Activated naive CD8-positive, alpha-beta T cell (primary cell): ENCODE measurements around the gene ARRDC3.
"Not testable (repeated sequence)": the region's sequence is repeated elsewhere in the genome, so short reads cannot be mapped to it uniquely, and the experiment has no call there.

Experiments used
- H3K27ac Mint-ChIP-seq: one replicate; pipeline ENCODE4 v1.8.0; 2021; ENCODE audit warnings: mixed read lengths
- H3K27me3 Mint-ChIP-seq: one replicate; pipeline ENCODE4 v1.8.0; 2021; ENCODE audit warnings: mixed read lengths
- H3K36me3 Mint-ChIP-seq: one replicate; pipeline ENCODE4 v1.8.0; 2021; ENCODE audit warnings: mixed read lengths
- H3K4me1 Mint-ChIP-seq: one replicate; pipeline ENCODE4 v1.8.0; 2021; ENCODE audit warnings: low read depth, mixed read lengths
- H3K4me3 Mint-ChIP-seq: one replicate; pipeline ENCODE4 v1.8.0; 2021; ENCODE audit warnings: mild to moderate bottlenecking, mixed read lengths
- H3K9me3 Mint-ChIP-seq: one replicate; pipeline ENCODE4 v1.8.0; 2021; ENCODE audit warnings: low read depth, mixed read lengths

ARRDC3 gene

GRCh38 chr5:91401175-91401574 lies 18.1 kb upstream of the ARRDC3 start:
- H3K36me3 Mint-ChIP-seq: peaks cover 4% of the 10 kb centered on the region
- H3K27ac Mint-ChIP-seq: no peak overlapping the region

DNA sequence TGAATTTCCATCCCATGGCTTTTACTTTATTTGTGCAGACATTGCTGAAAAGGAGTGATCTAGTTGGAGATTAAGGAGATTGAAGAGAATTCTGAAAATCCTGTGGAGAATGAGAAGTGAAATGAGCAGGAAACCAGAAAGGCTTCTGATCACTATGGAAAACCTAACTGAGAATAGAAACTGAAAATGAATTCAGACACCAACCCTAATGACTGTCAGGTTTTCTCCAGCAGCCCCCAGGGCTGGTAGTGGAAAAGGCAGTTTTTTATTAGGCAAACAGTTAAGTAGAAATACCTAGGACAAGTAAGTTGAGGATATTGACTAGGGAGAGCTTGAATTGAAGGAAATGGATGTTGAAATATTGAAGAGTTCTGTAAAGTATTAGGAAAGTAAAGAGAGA lies 14.7 kb upstream of the ARRDC3 start:
- Mint-ChIP-seq H3K36me3 (peaks cover 4% of the 10 kb centered on the region), H3K9me3 (no peaks in the 10 kb centered on the region), H3K27me3 (no peaks in the 10 kb centered on the region), H3K27ac (no peak overlapping the region), H3K4me1 (peaks cover 4% of the 10 kb centered on the region), H3K4me3 (no peak overlapping the region)

More at GRCh38 chr5:91401175-91401574, 18.1 kb upstream of the ARRDC3 start:
- H3K4me1 Mint-ChIP-seq: peaks cover 4% of the 10 kb centered on the region
- H3K4me3 Mint-ChIP-seq: no peak overlapping the region
- no peaks in the 10 kb centered on the region for H3K27me3 Mint-ChIP-seq
- no peaks in the 10 kb centered on the region for H3K9me3 Mint-ChIP-seq

DNA sequence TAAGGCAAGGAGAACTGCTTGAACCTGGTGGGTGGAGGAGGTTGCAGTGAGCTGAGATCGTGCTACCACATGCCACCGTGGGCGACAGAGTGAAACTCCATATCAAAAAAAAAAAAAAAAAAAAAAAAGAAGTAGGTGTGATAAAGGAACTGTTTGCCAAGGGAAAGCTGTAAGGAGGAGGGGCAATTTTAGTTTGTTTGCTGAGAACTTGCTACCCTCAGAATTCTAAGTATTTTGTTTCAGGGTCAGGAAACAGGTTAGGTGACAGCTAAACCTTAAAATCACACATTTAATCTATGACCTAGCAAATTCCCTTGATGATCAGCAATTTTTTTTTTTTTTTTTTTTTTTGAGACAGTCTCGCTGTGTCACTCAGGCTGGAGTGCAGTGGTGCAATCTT lies 7.2 kb upstream of the ARRDC3 start:
- H3K36me3 Mint-ChIP-seq: peaks cover 8% of the 10 kb centered on the region
- no peak overlapping the region for H3K27ac Mint-ChIP-seq
- no peaks in the 10 kb centered on the region for H3K27me3 Mint-ChIP-seq
- no peaks in the 10 kb centered on the region for H3K9me3 Mint-ChIP-seq
- no peak overlapping the region for H3K4me3 Mint-ChIP-seq
- H3K4me1 Mint-ChIP-seq: peaks cover 8% of the 10 kb centered on the region

DNA sequence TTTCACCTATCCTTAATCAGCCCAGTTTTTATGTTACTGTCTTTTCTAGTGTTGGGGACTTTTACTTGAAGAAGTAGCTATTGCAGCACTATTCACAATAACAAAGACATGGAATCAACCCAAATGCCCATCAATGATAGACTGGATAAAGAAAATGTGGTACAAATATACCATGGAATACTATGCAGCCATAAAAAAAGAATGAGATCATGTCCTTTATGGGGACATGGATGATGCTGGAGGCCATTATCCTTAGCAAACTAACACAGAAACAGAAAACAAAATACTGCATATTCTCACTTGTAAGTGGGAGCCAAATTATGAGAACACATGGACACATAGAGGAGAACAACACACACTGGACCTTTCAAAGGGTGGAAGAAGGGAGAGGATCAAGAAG lies 6.4 kb upstream of the ARRDC3 start:
- not testable (repeated sequence) for H3K9me3 Mint-ChIP-seq, H3K27ac Mint-ChIP-seq, H3K27me3 Mint-ChIP-seq, H3K4me3 Mint-ChIP-seq, H3K36me3 Mint-ChIP-seq
- H3K4me1 Mint-ChIP-seq: peaks cover 14% of the 10 kb centered on the region

DNA sequence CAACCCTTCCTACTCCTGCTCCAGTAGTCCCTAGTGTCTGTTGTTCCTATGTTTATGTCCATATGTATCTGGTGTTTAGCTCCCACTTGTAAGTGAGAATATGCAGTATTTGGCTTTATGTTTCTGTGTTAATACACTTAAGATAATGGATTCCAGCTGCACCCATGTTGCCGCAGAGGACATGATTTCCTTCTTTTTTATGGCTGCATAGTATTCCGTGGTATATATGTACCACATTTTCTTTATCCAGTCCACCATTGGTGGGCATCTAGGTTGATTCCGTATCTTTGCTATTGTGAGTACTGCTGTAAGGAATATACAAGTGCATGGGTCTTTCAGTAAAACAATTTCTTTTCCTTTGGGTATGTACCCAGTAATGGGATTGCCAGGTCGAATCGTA lies 5.2 kb upstream of the ARRDC3 start:
- no peak overlapping the region for H3K4me3 Mint-ChIP-seq
- H3K4me1 Mint-ChIP-seq: peaks cover 25% of the 10 kb centered on the region
- H3K27ac Mint-ChIP-seq: no peak overlapping the region
- H3K27me3 Mint-ChIP-seq: no peaks in the 10 kb centered on the region
- H3K36me3 Mint-ChIP-seq: peaks cover 8% of the 10 kb centered on the region
- H3K9me3 Mint-ChIP-seq: no peaks in the 10 kb centered on the region

- H3K36me3 Mint-ChIP-seq: peaks cover 8% of the 10 kb centered on the region
- peaks cover 26% of the 10 kb centered on the region for H3K4me1 Mint-ChIP-seq
- H3K9me3 Mint-ChIP-seq: no peaks in the 10 kb centered on the region
- H3K27ac Mint-ChIP-seq: no peak overlapping the region
- no peaks in the 10 kb centered on the region for H3K27me3 Mint-ChIP-seq
- H3K4me3 Mint-ChIP-seq: no peak overlapping the region
Measured at GRCh38 chr5:91386120-91386519, 3.0 kb upstream of the ARRDC3 start.

DNA sequence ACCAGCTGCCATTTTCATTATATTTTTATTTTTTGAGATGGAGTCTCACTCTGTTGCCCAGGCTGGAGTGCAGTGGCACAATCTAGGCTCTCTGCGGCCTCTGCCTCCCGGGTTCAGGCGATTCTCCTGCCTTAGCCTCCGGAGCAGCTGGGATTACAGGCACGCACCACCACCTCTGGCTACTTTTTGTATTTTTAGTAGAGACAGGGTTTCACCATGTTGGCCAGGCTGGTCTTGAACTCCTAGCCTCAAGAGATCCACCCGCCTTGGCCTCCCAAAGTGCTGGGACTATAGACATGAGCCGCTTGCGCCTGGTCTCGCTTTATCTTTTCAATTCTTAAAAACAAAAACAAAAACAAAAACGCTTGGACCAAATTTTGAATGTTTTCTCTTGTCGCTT lies 2.5 kb upstream of the ARRDC3 start:
- H3K4me3 Mint-ChIP-seq, H3K36me3 Mint-ChIP-seq, H3K27ac Mint-ChIP-seq, H3K9me3 Mint-ChIP-seq, H3K27me3 Mint-ChIP-seq: not testable (repeated sequence)
- peaks cover 26% of the 10 kb centered on the region for H3K4me1 Mint-ChIP-seq

- Mint-ChIP-seq H3K36me3 (peaks cover 8% of the 10 kb centered on the region), H3K4me3 (peak overlapping the region; percentile 100), H3K9me3 (no peaks in the 10 kb centered on the region), H3K27ac (peak overlapping the region; percentile 98), H3K27me3 (no peaks in the 10 kb centered on the region), H3K4me1 (peaks cover 21% of the 10 kb centered on the region)
Measured at GRCh38 chr5:91384671-91385430, 1.7 kb upstream of the ARRDC3 start.

- H3K27ac Mint-ChIP-seq: peak overlapping the region; percentile 98
- H3K27me3 Mint-ChIP-seq: no peaks in the 10 kb centered on the region
- peak overlapping the region; percentile 100 for H3K4me3 Mint-ChIP-seq
- H3K36me3 Mint-ChIP-seq: peaks cover 4% of the 10 kb centered on the region
- H3K4me1 Mint-ChIP-seq: peaks cover 20% of the 10 kb centered on the region
- H3K9me3 Mint-ChIP-seq: no peaks in the 10 kb centered on the region
Measured at GRCh38 chr5:91383956-91384300, 811 bp upstream of the ARRDC3 start.

- Mint-ChIP-seq H3K4me1 (peaks cover 30% of the 10 kb centered on the region), H3K9me3 (no peaks in the 10 kb centered on the region), H3K36me3 (peaks cover 3% of the 10 kb centered on the region), H3K27me3 (no peaks in the 10 kb centered on the region), H3K27ac (peak overlapping the region; percentile 98), H3K4me3 (peak overlapping the region; percentile 100)
Measured at GRCh38 chr5:91382530-91383026, 539 bp downstream of the ARRDC3 start.

DNA sequence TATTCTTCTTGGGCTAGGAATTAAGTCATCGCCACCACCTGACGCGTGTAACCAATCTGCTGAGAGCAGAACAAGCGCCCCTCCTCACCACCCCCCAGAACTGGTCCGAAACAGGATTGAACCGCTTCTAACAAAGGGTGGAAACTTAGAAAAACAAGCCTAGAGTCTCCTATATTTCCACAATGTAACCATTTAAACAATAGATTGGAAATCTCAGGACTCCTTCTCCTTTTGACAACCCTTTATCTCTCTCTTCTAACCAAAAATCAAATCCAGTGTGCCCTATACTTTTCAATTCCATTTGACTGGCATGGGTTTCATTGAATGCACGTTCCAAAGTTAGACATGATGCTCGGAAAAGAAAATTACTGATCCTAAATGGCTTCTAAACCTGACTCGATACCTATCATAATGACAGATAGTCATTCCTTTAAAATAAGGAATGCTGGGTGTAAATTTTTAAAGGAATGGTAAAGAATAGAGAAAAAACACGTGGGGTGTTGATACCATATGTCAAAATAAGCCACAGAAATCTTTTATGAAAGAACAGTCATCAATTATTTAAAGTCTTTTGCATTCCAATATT lies 1.2 kb downstream of the ARRDC3 start:
- Mint-ChIP-seq H3K27me3 (no peaks in the 10 kb centered on the region), H3K4me1 (peaks cover 37% of the 10 kb centered on the region), H3K36me3 (peaks cover 6% of the 10 kb centered on the region), H3K4me3 (peak overlapping the region; percentile 100), H3K27ac (peak overlapping the region; percentile 98), H3K9me3 (no peaks in the 10 kb centered on the region)

DNA sequence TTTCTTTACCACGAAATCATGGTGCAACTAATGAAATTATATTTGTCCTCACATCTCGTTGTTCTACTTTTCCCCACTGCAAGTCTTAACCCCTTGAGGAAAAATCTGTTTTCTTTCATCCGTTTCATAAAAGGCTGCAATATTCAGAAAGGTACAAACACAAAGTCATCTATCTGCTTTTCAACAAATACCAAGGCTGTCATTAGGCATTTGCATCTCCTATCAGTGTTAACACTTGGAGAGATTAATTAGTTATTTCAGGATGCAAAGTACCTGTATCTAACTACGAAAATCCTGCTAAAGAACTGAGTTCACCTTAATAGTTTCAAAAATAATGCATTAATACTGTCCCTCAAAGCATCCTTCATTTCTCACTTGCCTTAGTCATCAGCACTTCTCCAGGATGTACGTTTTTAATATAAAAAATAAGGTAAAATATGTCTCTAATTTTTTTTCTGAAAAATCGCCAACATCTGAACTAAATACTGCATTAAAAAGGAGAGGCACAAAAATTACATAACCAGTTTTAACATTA lies 1.8 kb downstream of the ARRDC3 start:
- Mint-ChIP-seq H3K27me3 (no peaks in the 10 kb centered on the region), H3K27ac (peak overlapping the region; percentile 98), H3K4me1 (peaks cover 41% of the 10 kb centered on the region), H3K9me3 (no peaks in the 10 kb centered on the region), H3K4me3 (peak overlapping the region; percentile 100), H3K36me3 (peaks cover 6% of the 10 kb centered on the region)

DNA sequence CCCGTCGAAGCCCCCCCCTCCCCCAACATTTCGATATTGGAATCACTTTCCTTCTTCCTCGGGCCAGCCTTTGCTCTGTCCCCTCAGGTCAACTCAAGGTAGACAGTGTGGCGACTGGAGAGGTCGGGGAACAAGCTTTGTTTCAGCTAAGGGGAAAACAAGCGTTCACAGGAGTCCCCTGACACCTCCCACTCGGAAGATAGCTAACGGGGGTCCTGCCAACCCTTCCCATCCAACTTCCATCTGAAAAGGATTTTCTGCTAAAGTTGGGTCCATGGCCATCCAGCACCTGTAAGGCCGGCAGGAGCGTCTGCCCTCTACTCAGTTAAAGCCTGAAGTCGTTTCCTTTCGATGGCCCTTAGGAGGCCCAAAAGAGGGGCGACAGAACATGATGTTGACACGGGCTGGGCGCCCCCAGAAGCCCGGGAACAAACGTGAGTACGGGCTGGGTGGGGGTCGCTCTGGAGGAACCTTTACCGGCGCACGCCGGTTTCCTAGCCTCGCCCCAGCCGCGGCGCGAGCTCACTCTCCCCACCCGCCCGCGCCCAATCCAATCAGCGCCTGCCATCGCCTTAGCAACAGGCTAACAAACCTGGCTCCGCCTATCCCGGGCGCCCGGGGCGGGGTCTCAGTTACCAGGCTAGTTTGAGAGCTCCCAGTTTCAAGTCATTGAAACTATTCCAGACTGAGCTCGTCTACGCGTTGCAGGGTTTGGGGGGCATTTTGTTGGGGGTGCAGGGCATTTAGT lies 2.5 kb downstream of the ARRDC3 start:
- Mint-ChIP-seq H3K27me3 (no peaks in the 10 kb centered on the region), H3K27ac (peak overlapping the region; percentile 98), H3K4me1 (peaks cover 45% of the 10 kb centered on the region), H3K9me3 (no peaks in the 10 kb centered on the region), H3K4me3 (peak overlapping the region; percentile 100), H3K36me3 (peaks cover 6% of the 10 kb centered on the region)

DNA sequence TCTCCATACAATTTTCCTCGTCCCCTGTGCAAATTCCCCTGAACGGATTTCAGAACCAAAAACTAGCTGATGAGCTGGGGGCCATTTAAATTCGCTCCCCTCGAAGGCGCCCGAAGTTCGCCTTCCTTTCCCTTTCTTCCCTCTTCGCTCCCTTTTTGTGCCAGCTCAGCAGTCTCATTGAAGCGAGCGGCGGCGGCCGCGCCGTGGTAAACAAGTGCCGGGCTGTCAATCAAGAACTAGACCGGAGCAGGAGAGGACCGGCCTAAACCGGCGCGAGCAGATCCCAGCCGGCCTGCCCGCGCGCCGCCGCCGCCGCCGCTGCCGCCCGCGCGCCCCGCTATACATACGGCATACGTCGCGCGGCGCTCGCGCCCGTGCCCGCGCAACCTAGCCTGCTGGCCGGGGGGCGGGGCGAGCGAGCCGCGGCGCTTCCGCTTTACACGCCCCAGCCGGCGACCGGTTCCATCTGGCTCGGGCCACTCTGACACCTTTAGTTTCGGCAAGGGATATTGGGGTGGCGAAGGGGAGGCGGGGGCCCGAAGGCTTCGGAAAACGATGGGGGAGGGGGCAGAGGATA lies 3.1 kb downstream of the ARRDC3 start:
- H3K9me3 Mint-ChIP-seq: no peaks in the 10 kb centered on the region
- H3K36me3 Mint-ChIP-seq: peaks cover 6% of the 10 kb centered on the region
- H3K27me3 Mint-ChIP-seq: no peaks in the 10 kb centered on the region
- peak overlapping the region; percentile 100 for H3K4me3 Mint-ChIP-seq
- peak overlapping the region; percentile 100 for H3K27ac Mint-ChIP-seq
- H3K4me1 Mint-ChIP-seq: peaks cover 48% of the 10 kb centered on the region
